ENCODE measurements around the gene DENND1C. TPM values are rescaled to one million over a fixed set of nuclear protein-coding genes. Genes with fewer than 3 reads are reported as not detected.

The DENND1C gene
- total RNA-seq, 1 donor from 2014 or later, result not detected

- no peak overlapping the region for H3K27ac ChIP-seq
- Mint-ChIP-seq H3K9me3 (no peaks in the 10 kb centered on the region), H3K27ac (peak overlapping the region; percentile 14), H3K4me3 (no peak overlapping the region), H3K27me3 (ENCODE audit: insufficient read depth, low read depth) (peaks cover 16% of the 10 kb centered on the region), H3K36me3 (no peaks in the 10 kb centered on the region), H3K4me1 (peaks cover 11% of the 10 kb centered on the region)
- H3F3A ChIP-seq (ENCODE audit: low read depth), result no peaks in the 10 kb centered on the region
- H3K4me1 ChIP-seq, result peaks cover 2% of the 10 kb centered on the region
- H3K36me3 ChIP-seq, result no peaks in the 10 kb centered on the region
- H3K9me3 ChIP-seq (ENCODE audit: low read depth), result no peaks in the 10 kb centered on the region
- no peaks in the 10 kb centered on the region for H3K27me3 ChIP-seq
- no peak overlapping the region for H2AFZ ChIP-seq (replicated peaks)
- no peak overlapping the region for H3K9ac ChIP-seq
- TF ChIP-seq CTCF (IDR thresholded peaks at IDR 0.05) (no peak), EZH2phosphoT487 (IDR thresholded peaks at IDR 0.05) (no peak), EZH2 (IDR thresholded peaks at IDR 0.05) (no peak)
- no peaks in the 10 kb centered on the region for H4K20me1 ChIP-seq (ENCODE audit: low read depth)
- H3K4me2 ChIP-seq, result no peak overlapping the region
- no peak overlapping the region for H3K4me3 ChIP-seq
- H3K79me2 ChIP-seq (ENCODE audit: low read depth), result no peaks in the 10 kb centered on the region
- no peak for DNase-seq (ENCODE audit: low spot score)
Observed at GRCh38 chr19:6483235-6483634, 1.6 kb upstream of the DENND1C start.

DNA sequence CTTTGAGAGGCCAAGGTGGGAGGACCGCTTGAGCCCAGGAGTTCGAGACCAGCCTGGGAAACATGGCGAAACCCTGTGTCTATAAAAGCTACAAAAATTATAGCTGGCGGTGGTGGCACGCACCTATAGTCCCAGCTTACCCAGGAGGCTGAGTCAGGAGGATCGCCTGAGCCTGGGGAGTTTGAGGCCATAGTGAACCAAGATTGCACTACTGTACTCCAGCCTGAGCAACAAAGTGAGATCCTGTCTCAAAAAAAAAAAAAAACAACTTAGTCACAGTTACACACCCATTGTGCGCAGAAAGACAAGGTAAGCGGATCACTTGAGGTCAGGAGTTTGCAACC lies 728 bp upstream of the DENND1C start:
- DNase-seq (ENCODE audit: low spot score), result no peak
- Histone ChIP-seq H3K36me3 (no peaks in the 10 kb centered on the region), H3K9me3 (ENCODE audit: low read depth) (no peaks in the 10 kb centered on the region), H3F3A (ENCODE audit: low read depth) (no peaks in the 10 kb centered on the region), H3K4me2 (no peak overlapping the region), H3K9ac (no peak overlapping the region), H3K4me1 (peaks cover 2% of the 10 kb centered on the region), H3K27me3 (peaks cover 1% of the 10 kb centered on the region), H4K20me1 (ENCODE audit: low read depth) (no peaks in the 10 kb centered on the region), H3K79me2 (ENCODE audit: low read depth) (no peaks in the 10 kb centered on the region), H2AFZ (replicated peaks) (peak overlapping the region; percentile 64), H3K27ac (no peak overlapping the region), H3K4me3 (no peak overlapping the region)
- TF ChIP-seq EZH2 (IDR thresholded peaks at IDR 0.05) (no peak), EZH2phosphoT487 (IDR thresholded peaks at IDR 0.05) (no peak), CTCF (IDR thresholded peaks at IDR 0.05) (no peak)
- peaks cover 11% of the 10 kb centered on the region for H3K4me1 Mint-ChIP-seq
- H3K36me3 Mint-ChIP-seq, result no peaks in the 10 kb centered on the region
- peaks cover 18% of the 10 kb centered on the region for H3K27me3 Mint-ChIP-seq (ENCODE audit: insufficient read depth, low read depth)
- no peaks in the 10 kb centered on the region for H3K9me3 Mint-ChIP-seq
- no peak overlapping the region for H3K27ac Mint-ChIP-seq
- H3K4me3 Mint-ChIP-seq, result no peak overlapping the region

GRCh38 chr19:6480848-6481415 lies 655 bp downstream of the DENND1C start:
- H3K4me3 ChIP-seq, result no peak overlapping the region
- TF ChIP-seq EZH2 (IDR thresholded peaks at IDR 0.05), result no peak
- TF ChIP-seq CTCF (IDR thresholded peaks at IDR 0.05), result no peak
- TF ChIP-seq EZH2phosphoT487 (IDR thresholded peaks at IDR 0.05), result no peak
- peaks cover 15% of the 10 kb centered on the region for H3K27me3 ChIP-seq
- no peaks in the 10 kb centered on the region for H3K9me3 ChIP-seq (ENCODE audit: low read depth)
- Mint-ChIP-seq H3K27ac (peak overlapping the region; percentile 54), H3K36me3 (no peaks in the 10 kb centered on the region), H3K9me3 (no peaks in the 10 kb centered on the region), H3K4me1 (peaks cover 13% of the 10 kb centered on the region), H3K27me3 (ENCODE audit: insufficient read depth, low read depth) (peaks cover 20% of the 10 kb centered on the region), H3K4me3 (peak overlapping the region; percentile 6)
- H3F3A ChIP-seq (ENCODE audit: low read depth), result no peaks in the 10 kb centered on the region
- H4K20me1 ChIP-seq (ENCODE audit: low read depth), result no peaks in the 10 kb centered on the region
- H3K4me2 ChIP-seq, result no peak overlapping the region
- no peaks in the 10 kb centered on the region for H3K79me2 ChIP-seq (ENCODE audit: low read depth)
- no peak overlapping the region for H3K27ac ChIP-seq
- DNase-seq (ENCODE audit: low spot score), result no peak
- no peak overlapping the region for H3K9ac ChIP-seq
- H2AFZ ChIP-seq (replicated peaks), result no peak overlapping the region
- no peaks in the 10 kb centered on the region for H3K36me3 ChIP-seq
- peaks cover 2% of the 10 kb centered on the region for H3K4me1 ChIP-seq

All from neural progenitor cell (in vitro differentiated cells).